Kidney epithelial cell (primary cell): ENCODE measurements around the gene ZW10. TPM values are rescaled to one million over a fixed set of nuclear protein-coding genes. Genes with fewer than 3 reads are reported as not detected.
"Not testable (repeated sequence)": the region's sequence is repeated elsewhere in the genome, so short reads cannot be mapped to it uniquely, and the experiment has no call there.

ENCODE experiments used
- DNase-seq: peaks from one replicate; pipeline ENCODE4 v3.0.0-alpha.2; 2010; ENCODE audit warnings: low read depth
- H3K27me3 ChIP-seq: 2 replicates; pipeline ENCODE4 v1.6.0; 2011; ENCODE audit warnings: low read length; ENCODE audit not compliant: control insufficient read depth, insufficient read depth
- H3K36me3 ChIP-seq: 2 replicates; pipeline ENCODE4 v1.5.1; 2011; ENCODE audit warnings: low read length; ENCODE audit not compliant: control insufficient read depth, insufficient read depth
- H3K4me3 ChIP-seq: 2 replicates; pipeline ENCODE4 v1.5.1; 2011; ENCODE audit warnings: low read depth, mild to moderate bottlenecking, control low read depth, low read length
- CTCF ChIP-seq: IDR thresholded peaks from 2 replicates; pipeline ENCODE4 v1.5.1; 2011; ENCODE audit warnings: mild to moderate bottlenecking, moderate library complexity, low read length, control low read depth, inconsistent platforms; ENCODE audit not compliant: insufficient read depth, poor library complexity, severe bottlenecking
- total RNA-seq: library from RNA; depleted of rRNA; stranded (reverse); fragments of >200 nt; gene quantifications from 2 replicates; pipeline ENCODE4 v1.2.3, GENCODE V29; 2015

Gene ZW10
- total RNA-seq, 1 donor from 2014 or later = 25.2 TPM

- DNase-seq = no peak
- Histone ChIP-seq H3K4me3 (no peak overlapping the region), H3K36me3 (no peaks in the 10 kb centered on the region), H3K27me3 (no peaks in the 10 kb centered on the region)
- no peak for TF ChIP-seq CTCF
Measured at GRCh38 chr11:113771964-113772363, 1.5 kb downstream of the ZW10 start.

DNA sequence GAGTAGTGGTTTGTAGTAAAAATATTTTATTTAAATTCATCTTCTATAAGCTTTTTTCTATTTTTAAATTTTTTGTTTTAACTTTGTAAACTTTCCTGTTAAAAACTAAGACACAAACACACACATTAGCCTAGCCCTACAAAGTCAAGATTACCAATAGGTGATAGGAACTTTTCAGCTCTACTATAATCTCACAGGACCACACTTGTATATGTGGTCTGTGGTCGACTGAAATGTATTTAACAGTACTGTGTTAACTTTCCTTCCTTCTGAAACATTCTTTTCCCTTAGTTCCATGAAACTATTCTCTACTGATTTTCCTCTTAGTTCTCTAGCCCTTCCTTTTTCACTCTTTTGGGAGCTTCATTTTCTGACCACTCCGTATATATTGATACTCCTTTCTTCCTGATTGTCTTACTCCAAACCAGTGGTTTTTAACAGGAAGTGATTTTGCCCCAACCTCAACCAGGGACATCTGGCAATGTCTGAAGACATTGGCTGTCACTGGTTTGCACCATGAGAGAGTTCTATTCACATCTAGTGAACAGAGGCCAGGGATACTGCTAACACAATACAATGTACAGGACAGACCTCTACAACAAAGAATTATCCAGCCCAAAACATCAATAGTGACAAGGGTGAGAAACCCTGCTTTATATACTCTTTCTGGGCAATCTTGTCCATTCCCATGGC lies 8.8 kb downstream of the ZW10 start:
- no peaks in the 10 kb centered on the region for H3K27me3 ChIP-seq
- no peak overlapping the region for H3K4me3 ChIP-seq
- TF ChIP-seq CTCF = no peak
- no peak for DNase-seq
- H3K36me3 ChIP-seq = no peaks in the 10 kb centered on the region

DNA sequence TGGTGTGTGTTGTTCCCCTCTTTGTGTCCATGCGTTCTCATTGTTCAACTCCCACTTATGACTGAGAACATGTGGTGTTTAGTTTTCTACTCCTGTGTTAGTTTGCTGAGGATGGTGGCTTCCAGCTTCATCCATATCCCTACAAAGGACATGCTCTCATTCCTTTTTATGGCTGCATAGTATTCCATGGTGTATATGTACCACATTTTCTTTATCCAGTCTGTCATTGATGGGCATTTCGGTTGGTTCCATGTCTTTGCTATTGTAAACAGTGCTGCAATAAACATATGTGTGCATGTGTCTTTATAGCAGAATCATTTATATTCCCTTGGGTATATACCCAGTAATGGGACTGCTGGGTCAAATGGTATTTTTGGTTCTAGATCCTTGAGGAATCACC lies 10.5 kb downstream of the ZW10 start:
- not testable (repeated sequence) for H3K27me3 ChIP-seq, H3K36me3 ChIP-seq, DNase-seq, H3K4me3 ChIP-seq

DNA sequence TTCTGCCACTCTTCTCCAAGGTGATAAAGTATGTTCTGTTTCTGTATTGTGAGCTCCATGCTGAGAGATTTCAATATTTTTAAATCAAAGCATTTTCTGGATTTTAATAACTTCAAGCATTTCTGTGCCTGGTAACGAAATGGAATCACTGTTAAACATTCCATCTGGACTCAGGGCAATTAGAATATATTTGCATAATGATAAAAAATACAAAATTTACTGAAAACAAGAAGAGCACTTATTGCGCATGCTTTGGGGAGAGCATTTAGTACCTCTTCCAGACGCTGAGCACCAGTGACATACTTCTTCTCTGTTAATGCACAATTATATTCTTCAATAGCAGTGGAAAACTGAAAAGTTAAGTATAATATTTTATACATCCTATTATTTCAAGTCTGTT lies 13.3 kb downstream of the ZW10 start:
- no peaks in the 10 kb centered on the region for H3K27me3 ChIP-seq
- H3K36me3 ChIP-seq = no peaks in the 10 kb centered on the region
- no peak overlapping the region for H3K4me3 ChIP-seq
- no peak for DNase-seq
- TF ChIP-seq CTCF = no peak

- H3K4me3 ChIP-seq = no peak overlapping the region
- peaks cover 2% of the 10 kb centered on the region for H3K36me3 ChIP-seq
- no peaks in the 10 kb centered on the region for H3K27me3 ChIP-seq
- DNase-seq = no peak
- TF ChIP-seq CTCF = no peak
Measured at GRCh38 chr11:113752932-113753331, 20.6 kb downstream of the ZW10 start.

- Histone ChIP-seq H3K36me3 (peaks cover 1% of the 10 kb centered on the region), H3K4me3 (no peak overlapping the region), H3K27me3 (no peaks in the 10 kb centered on the region)
- no peak for TF ChIP-seq CTCF
- no peak for DNase-seq
Measured at GRCh38 chr11:113736323-113736722, 37.2 kb downstream of the ZW10 start.
